ENCODE results near the gene RASSF10.

Gene RASSF10

GRCh38 chr11:12963792-12964536 lies 45.2 kb upstream of the RASSF10 start:
- no peak overlapping the region for H4K8ac ChIP-seq (ENCODE audit: low read depth, low read length)
- H2BK120ac ChIP-seq (ENCODE audit: low read depth, low read length) = no peak overlapping the region
- H3K4me1 ChIP-seq (ENCODE audit: control insufficient read depth in 2 of 2, insufficient read depth in 1 of 2, low read depth in 1 of 2, low read length in 2 of 2) = peaks cover 4 to 10% of the 10 kb centered on the region in 2 donors
- no peak overlapping the region for H3K4ac ChIP-seq (ENCODE audit: low read length)
- no peak overlapping the region for H3K23ac ChIP-seq (ENCODE audit: low read depth, low read length, poor library complexity)
- no peak overlapping the region for H3K9ac ChIP-seq (ENCODE audit: low read depth, low read length, poor library complexity)
- peak overlapping the region; percentile 80 for H2AFZ ChIP-seq (ENCODE audit: low read length)
- H3K4me3 ChIP-seq (ENCODE audit: low read length in 2 of 2) = no peak overlapping the region
- no peak overlapping the region for H2BK15ac ChIP-seq (ENCODE audit: low read length)
- H3K27ac ChIP-seq (replicated peaks; ENCODE audit: low read length) = no peak overlapping the region
- no peak overlapping the region for H3K18ac ChIP-seq (ENCODE audit: low read length)
- peak; percentile 78 for DNase-seq (ENCODE audit: low spot score)
- H3K79me1 ChIP-seq (ENCODE audit: low read depth, low read length) = no peaks in the 10 kb centered on the region
- H3K27me3 ChIP-seq (ENCODE audit: control insufficient read depth in 3 of 3, insufficient read depth in 3 of 3, low read depth in 1 of 3, low read length in 3 of 3) = no peaks in the 10 kb centered on the region
- no peaks in the 10 kb centered on the region for H3K9me3 ChIP-seq (replicated peaks in 1 of 2; ENCODE audit: control insufficient read depth in 2 of 2, insufficient read depth in 1 of 2, low read depth in 1 of 2, low read length in 2 of 2)
- H3K4me2 ChIP-seq (ENCODE audit: insufficient read depth, low read length, poor library complexity, severe bottlenecking) = no peak overlapping the region
- H3K36me3 ChIP-seq (replicated peaks in 1 of 2; ENCODE audit: control insufficient read depth in 2 of 2, insufficient read depth in 2 of 2, low read length in 2 of 2) = no peaks in the 10 kb centered on the region
- no peak overlapping the region for H2AK5ac ChIP-seq (ENCODE audit: low read depth, low read length)
- no peak overlapping the region for H4K91ac ChIP-seq (ENCODE audit: low read depth, low read length, poor library complexity)
- no CpG with 5 or more reads among the region's 13 CpGs for WGBS, 2 donors (ENCODE audit: extremely low coverage in 2 of 2, insufficient read length in 2 of 2, insufficient replicate concordance in 1 of 2)
- H2BK12ac ChIP-seq (ENCODE audit: low read length) = no peak overlapping the region
- H2BK5ac ChIP-seq (ENCODE audit: low read length) = no peak overlapping the region
- no peak overlapping the region for H3K14ac ChIP-seq (ENCODE audit: low read length)

GRCh38 chr11:12964650-12965049 lies 44.5 kb upstream of the RASSF10 start:
- no peak overlapping the region for H2BK15ac ChIP-seq (ENCODE audit: low read length)
- no peaks in the 10 kb centered on the region for H3K79me1 ChIP-seq (ENCODE audit: low read depth, low read length)
- no peak overlapping the region for H3K4me3 ChIP-seq (ENCODE audit: low read length in 2 of 2)
- H4K8ac ChIP-seq (ENCODE audit: low read depth, low read length) = no peak overlapping the region
- no peaks in the 10 kb centered on the region for H3K9me3 ChIP-seq (replicated peaks in 1 of 2; ENCODE audit: control insufficient read depth in 2 of 2, insufficient read depth in 1 of 2, low read depth in 1 of 2, low read length in 2 of 2)
- H2BK5ac ChIP-seq (ENCODE audit: low read length) = no peak overlapping the region
- no peak overlapping the region for H3K14ac ChIP-seq (ENCODE audit: low read length)
- no peaks in the 10 kb centered on the region for H3K27me3 ChIP-seq (ENCODE audit: control insufficient read depth in 3 of 3, insufficient read depth in 3 of 3, low read depth in 1 of 3, low read length in 3 of 3)
- H2AFZ ChIP-seq (ENCODE audit: low read length) = peak overlapping the region; percentile 80
- no peak overlapping the region for H2AK5ac ChIP-seq (ENCODE audit: low read depth, low read length)
- no peak overlapping the region for H4K91ac ChIP-seq (ENCODE audit: low read depth, low read length, poor library complexity)
- no peak overlapping the region for H3K23ac ChIP-seq (ENCODE audit: low read depth, low read length, poor library complexity)
- no peak overlapping the region for H3K4ac ChIP-seq (ENCODE audit: low read length)
- DNase-seq (ENCODE audit: low spot score) = no peak
- H3K4me2 ChIP-seq (ENCODE audit: insufficient read depth, low read length, poor library complexity, severe bottlenecking) = no peak overlapping the region
- peak overlapping the region; percentile 20 for H3K18ac ChIP-seq (ENCODE audit: low read length)
- H3K9ac ChIP-seq (ENCODE audit: low read depth, low read length, poor library complexity) = no peak overlapping the region
- H2BK12ac ChIP-seq (ENCODE audit: low read length) = no peak overlapping the region
- H2BK120ac ChIP-seq (ENCODE audit: low read depth, low read length) = no peak overlapping the region
- no CpG with 5 or more reads among the region's 7 CpGs for WGBS, 2 donors (ENCODE audit: extremely low coverage in 2 of 2, insufficient read length in 2 of 2, insufficient replicate concordance in 1 of 2)
- H3K4me1 ChIP-seq (ENCODE audit: control insufficient read depth in 2 of 2, insufficient read depth in 1 of 2, low read depth in 1 of 2, low read length in 2 of 2) = peaks cover 4 to 10% of the 10 kb centered on the region in 2 donors
- no peak overlapping the region for H3K27ac ChIP-seq (replicated peaks; ENCODE audit: low read length)
- H3K36me3 ChIP-seq (replicated peaks in 1 of 2; ENCODE audit: control insufficient read depth in 2 of 2, insufficient read depth in 2 of 2, low read length in 2 of 2) = no peaks in the 10 kb centered on the region

DNA sequence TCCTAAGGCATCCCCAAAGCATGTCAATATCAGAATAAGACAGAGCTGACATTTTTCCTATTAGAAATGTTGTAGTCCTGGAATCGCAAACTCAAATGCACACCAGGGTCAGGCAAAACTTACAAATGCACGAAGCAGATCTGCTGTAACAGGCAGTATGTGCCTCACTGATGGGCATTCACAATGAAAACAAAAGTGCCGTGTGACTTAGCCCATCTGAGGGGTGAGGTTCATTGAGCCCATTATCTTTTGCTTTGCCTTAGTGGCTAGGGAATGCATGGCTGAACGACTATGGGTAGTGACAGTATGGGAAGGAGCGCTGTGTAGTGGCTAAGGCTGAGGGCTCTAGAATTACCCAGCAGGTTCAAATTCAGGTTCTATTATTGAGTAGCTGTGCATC lies 43.1 kb upstream of the RASSF10 start:
- no CpG with 5 or more reads among the region's 5 CpGs for WGBS, 2 donors (ENCODE audit: extremely low coverage in 2 of 2, insufficient read length in 2 of 2, insufficient replicate concordance in 1 of 2)

DNA sequence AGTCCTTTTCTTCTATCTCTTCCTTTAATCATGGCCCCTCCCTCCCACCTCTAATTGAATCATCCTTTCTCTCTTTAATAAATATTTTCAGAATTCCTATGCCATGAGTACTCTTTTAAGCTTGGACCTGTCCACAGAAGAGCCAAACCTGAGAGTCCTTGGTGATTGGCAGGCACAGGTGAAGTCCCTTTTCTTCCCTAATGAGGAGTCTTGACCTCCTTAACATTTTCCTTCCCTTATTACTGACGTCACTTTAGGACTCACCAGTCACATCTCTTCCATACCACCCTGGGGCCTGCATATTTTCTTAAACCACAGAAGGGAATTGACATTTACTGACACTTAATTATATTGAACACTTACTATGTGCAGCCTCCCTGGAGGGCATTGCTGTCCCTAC lies 41.0 kb upstream of the RASSF10 start:
- no peaks in the 10 kb centered on the region for H3K36me3 ChIP-seq (replicated peaks in 1 of 2; ENCODE audit: control insufficient read depth in 2 of 2, insufficient read depth in 2 of 2, low read length in 2 of 2)
- H3K14ac ChIP-seq (ENCODE audit: low read length) = no peak overlapping the region
- no peak overlapping the region for H2BK5ac ChIP-seq (ENCODE audit: low read length)
- no peaks in the 10 kb centered on the region for H3K79me1 ChIP-seq (ENCODE audit: low read depth, low read length)
- H4K8ac ChIP-seq (ENCODE audit: low read depth, low read length) = no peak overlapping the region
- no peak overlapping the region for H2BK120ac ChIP-seq (ENCODE audit: low read depth, low read length)
- no peak overlapping the region for H2AK5ac ChIP-seq (ENCODE audit: low read depth, low read length)
- H3K18ac ChIP-seq (ENCODE audit: low read length) = no peak overlapping the region
- H3K4me2 ChIP-seq (ENCODE audit: insufficient read depth, low read length, poor library complexity, severe bottlenecking) = no peak overlapping the region
- no peak overlapping the region for H2BK12ac ChIP-seq (ENCODE audit: low read length)
- no peak overlapping the region for H2AFZ ChIP-seq (ENCODE audit: low read length)
- H3K23ac ChIP-seq (ENCODE audit: low read depth, low read length, poor library complexity) = no peak overlapping the region
- H3K9ac ChIP-seq (ENCODE audit: low read depth, low read length, poor library complexity) = no peak overlapping the region
- no peak overlapping the region for H3K4ac ChIP-seq (ENCODE audit: low read length)
- no peak for DNase-seq (ENCODE audit: low spot score)
- no peak overlapping the region for H2BK15ac ChIP-seq (ENCODE audit: low read length)
- no peaks in the 10 kb centered on the region for H3K9me3 ChIP-seq (replicated peaks in 1 of 2; ENCODE audit: control insufficient read depth in 2 of 2, insufficient read depth in 1 of 2, low read depth in 1 of 2, low read length in 2 of 2)
- no peak overlapping the region for H4K91ac ChIP-seq (ENCODE audit: low read depth, low read length, poor library complexity)
- WGBS, 2 donors (ENCODE audit: extremely low coverage in 2 of 2, insufficient read length in 2 of 2, insufficient replicate concordance in 1 of 2) = no CpG with 5 or more reads among the region's 1 CpG
- no peak overlapping the region for H3K27ac ChIP-seq (replicated peaks; ENCODE audit: low read length)
- H3K4me3 ChIP-seq (ENCODE audit: low read length in 2 of 2) = no peak overlapping the region
- peaks cover 4 to 10% of the 10 kb centered on the region in 2 donors for H3K4me1 ChIP-seq (ENCODE audit: control insufficient read depth in 2 of 2, insufficient read depth in 1 of 2, low read depth in 1 of 2, low read length in 2 of 2)
- no peaks in the 10 kb centered on the region for H3K27me3 ChIP-seq (ENCODE audit: control insufficient read depth in 3 of 3, insufficient read depth in 3 of 3, low read depth in 1 of 3, low read length in 3 of 3)

More for the DNA sequence above, 43.1 kb upstream of the RASSF10 start:
- Histone ChIP-seq H2BK120ac (ENCODE audit: low read depth, low read length) (no peak overlapping the region), H4K8ac (ENCODE audit: low read depth, low read length) (no peak overlapping the region), H3K27ac (replicated peaks; ENCODE audit: low read length) (no peak overlapping the region), H2AFZ (ENCODE audit: low read length) (peak overlapping the region; percentile 43), H3K4me1 (ENCODE audit: control insufficient read depth in 2 of 2, insufficient read depth in 1 of 2, low read depth in 1 of 2, low read length in 2 of 2) (peaks cover 4 to 10% of the 10 kb centered on the region in 2 donors), H3K4me2 (ENCODE audit: insufficient read depth, low read length, poor library complexity, severe bottlenecking) (no peak overlapping the region), H3K18ac (ENCODE audit: low read length) (no peak overlapping the region), H2BK5ac (ENCODE audit: low read length) (no peak overlapping the region), H2BK15ac (ENCODE audit: low read length) (no peak overlapping the region), H3K23ac (ENCODE audit: low read depth, low read length, poor library complexity) (no peak overlapping the region), H3K4me3 (ENCODE audit: low read length in 2 of 2) (no peak overlapping the region), H4K91ac (ENCODE audit: low read depth, low read length, poor library complexity) (no peak overlapping the region), H3K79me1 (ENCODE audit: low read depth, low read length) (no peaks in the 10 kb centered on the region), H2AK5ac (ENCODE audit: low read depth, low read length) (no peak overlapping the region), H3K9ac (ENCODE audit: low read depth, low read length, poor library complexity) (no peak overlapping the region), H3K9me3 (replicated peaks in 1 of 2; ENCODE audit: control insufficient read depth in 2 of 2, insufficient read depth in 1 of 2, low read depth in 1 of 2, low read length in 2 of 2) (no peaks in the 10 kb centered on the region), H2BK12ac (ENCODE audit: low read length) (no peak overlapping the region), H3K27me3 (ENCODE audit: control insufficient read depth in 3 of 3, insufficient read depth in 3 of 3, low read depth in 1 of 3, low read length in 3 of 3) (no peaks in the 10 kb centered on the region), H3K36me3 (replicated peaks in 1 of 2; ENCODE audit: control insufficient read depth in 2 of 2, insufficient read depth in 2 of 2, low read length in 2 of 2) (no peaks in the 10 kb centered on the region), H3K14ac (ENCODE audit: low read length) (no peak overlapping the region), H3K4ac (ENCODE audit: low read length) (no peak overlapping the region)
- DNase-seq (ENCODE audit: low spot score) = no peak

All from neuronal stem cell (in vitro differentiated cells).